Transverse colon (tissue), 3 donors: Measurements from ENCODE around the gene PTPRC.

Experiments
- POLR2A ChIP-seq: fragments of 450-650 bp; IDR thresholded peaks from one replicate; pipeline ENCODE4 v1.6.1; 2016; ENCODE audit warnings: antibody characterized with exemption, mild to moderate bottlenecking, moderate library complexity
- TF ChIP-seq, protein P1 (sequence below), 5 experiments: fragments of 200-600 bp in 3 of 5; fragments of 450-650 bp in 2 of 5; sonication (generic) in 3 of 5; IDR thresholded peaks; 1 replicate in 2 of 5; 2 replicates in 3 of 5; pipeline ENCODE4 v1.5.1; 2016 to 2017; ENCODE audit warnings: antibody characterized with exemption in 5 of 5, inconsistent platforms in 3 of 5, mild to moderate bottlenecking in 2 of 5, moderate library complexity in 1 of 5

DNA sequence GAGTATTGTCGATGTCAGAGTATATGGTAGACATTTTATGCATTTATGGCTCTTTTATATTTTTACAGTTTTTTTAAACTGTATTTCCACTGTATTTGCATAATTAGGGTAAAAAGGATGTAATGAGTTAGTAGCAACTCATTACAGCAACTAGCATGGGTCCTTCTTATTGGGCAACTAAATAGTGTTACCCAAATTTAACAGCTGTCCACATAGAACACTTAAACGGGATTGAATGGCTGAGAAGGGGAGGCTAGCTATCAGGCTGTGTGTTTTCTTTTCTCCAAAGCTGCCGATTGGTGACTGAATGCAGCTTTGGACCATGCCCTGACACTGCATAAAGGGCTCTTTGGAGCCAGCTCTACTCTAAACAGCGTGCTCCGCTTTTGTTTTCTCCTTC, 75.4 kb downstream of the PTPRC start:
- TF ChIP-seq, protein P1, sequence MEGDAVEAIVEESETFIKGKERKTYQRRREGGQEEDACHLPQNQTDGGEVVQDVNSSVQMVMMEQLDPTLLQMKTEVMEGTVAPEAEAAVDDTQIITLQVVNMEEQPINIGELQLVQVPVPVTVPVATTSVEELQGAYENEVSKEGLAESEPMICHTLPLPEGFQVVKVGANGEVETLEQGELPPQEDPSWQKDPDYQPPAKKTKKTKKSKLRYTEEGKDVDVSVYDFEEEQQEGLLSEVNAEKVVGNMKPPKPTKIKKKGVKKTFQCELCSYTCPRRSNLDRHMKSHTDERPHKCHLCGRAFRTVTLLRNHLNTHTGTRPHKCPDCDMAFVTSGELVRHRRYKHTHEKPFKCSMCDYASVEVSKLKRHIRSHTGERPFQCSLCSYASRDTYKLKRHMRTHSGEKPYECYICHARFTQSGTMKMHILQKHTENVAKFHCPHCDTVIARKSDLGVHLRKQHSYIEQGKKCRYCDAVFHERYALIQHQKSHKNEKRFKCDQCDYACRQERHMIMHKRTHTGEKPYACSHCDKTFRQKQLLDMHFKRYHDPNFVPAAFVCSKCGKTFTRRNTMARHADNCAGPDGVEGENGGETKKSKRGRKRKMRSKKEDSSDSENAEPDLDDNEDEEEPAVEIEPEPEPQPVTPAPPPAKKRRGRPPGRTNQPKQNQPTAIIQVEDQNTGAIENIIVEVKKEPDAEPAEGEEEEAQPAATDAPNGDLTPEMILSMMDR (IDR thresholded peaks at IDR 0.05) = no peak
- TF ChIP-seq POLR2A = no peak
